Mesenchymal stem cell (in vitro differentiated cells and primary cell): ENCODE measurements around the gene MARF1.

ENCODE experiments used
- DNase-seq: peaks from one replicate; pipeline ENCODE4 v3.0.0-alpha.2; 2013
- H2AFZ ChIP-seq: one replicate; pipeline ENCODE4 v1.6.1; 2013; ENCODE audit warnings: low read depth, mild to moderate bottlenecking, control low read depth, inconsistent platforms, low read length, moderate library complexity
- H2AK5ac ChIP-seq: 2 replicates; pipeline ENCODE4 v1.6.1; 2013; ENCODE audit warnings: low read length, moderate library complexity, mild to moderate bottlenecking, inconsistent platforms; ENCODE audit not compliant: severe bottlenecking
- H2BK120ac ChIP-seq: one replicate; pipeline ENCODE4 v1.6.1; 2013; ENCODE audit warnings: low read depth, mild to moderate bottlenecking, inconsistent platforms, low read length, moderate library complexity
- H2BK12ac ChIP-seq, 2 experiments: one replicate each; pipeline ENCODE4 v1.6.1; 2013; ENCODE audit warnings: inconsistent platforms in 2 of 2, low read length in 2 of 2, mild to moderate bottlenecking in 2 of 2, moderate library complexity in 2 of 2, control low read depth in 1 of 2
- H2BK15ac ChIP-seq: one replicate; pipeline ENCODE4 v1.6.1; 2013; ENCODE audit warnings: mild to moderate bottlenecking, low read depth, inconsistent platforms; ENCODE audit not compliant: poor library complexity, severe bottlenecking
- H2BK5ac ChIP-seq: 2 replicates; pipeline ENCODE4 v1.6.1; 2013; ENCODE audit warnings: low read depth, mild to moderate bottlenecking, low read length, control low read depth, inconsistent platforms; ENCODE audit not compliant: poor library complexity, severe bottlenecking
- H3K14ac ChIP-seq, 2 experiments: one replicate each; pipeline ENCODE4 v1.6.1; 2013; ENCODE audit warnings: inconsistent platforms in 2 of 2, low read length in 2 of 2, control low read depth in 1 of 2, mild to moderate bottlenecking in 1 of 2, moderate library complexity in 1 of 2
- H3K18ac ChIP-seq, 2 experiments: one replicate each; pipeline ENCODE4 v1.6.1; 2013; ENCODE audit warnings: inconsistent platforms in 2 of 2, low read length in 2 of 2, control low read depth in 1 of 2, low read depth in 1 of 2, mild to moderate bottlenecking in 1 of 2
- H3K23ac ChIP-seq, 2 experiments: one replicate each; pipeline ENCODE4 v1.6.1; 2013; ENCODE audit warnings: inconsistent platforms in 2 of 2, low read length in 2 of 2, mild to moderate bottlenecking in 2 of 2, moderate library complexity in 2 of 2, control low read depth in 1 of 2
- H3K27ac ChIP-seq: 2 replicates; pipeline ENCODE4 v1.5.1; 2013; ENCODE audit warnings: mild to moderate bottlenecking, moderate library complexity, low read length, control low read depth, inconsistent platforms; ENCODE audit not compliant: poor library complexity, severe bottlenecking
- H3K27me3 ChIP-seq, 2 experiments: 2 replicates each; pipeline versions ENCODE4 v1.6.1 to v1.7.0; 2013; ENCODE audit warnings: low read length in 2 of 2, mild to moderate bottlenecking in 2 of 2, moderate library complexity in 2 of 2, control low read depth in 1 of 2, inconsistent platforms in 1 of 2; ENCODE audit not compliant: control insufficient read depth in 1 of 2, insufficient read depth in 1 of 2
- H3K36me3 ChIP-seq, 2 experiments: 2 replicates each; pipeline versions ENCODE4 v1.6.1 to v1.7.0; 2013; ENCODE audit warnings: low read length in 2 of 2, control low read depth in 1 of 2, inconsistent platforms in 1 of 2, low read depth in 1 of 2, mild to moderate bottlenecking in 1 of 2; ENCODE audit not compliant: insufficient read depth in 2 of 2, control insufficient read depth in 1 of 2
- H3K4ac ChIP-seq, 2 experiments: one replicate each; pipeline ENCODE4 v1.6.1; 2013; ENCODE audit warnings: inconsistent platforms in 2 of 2, low read length in 2 of 2, mild to moderate bottlenecking in 2 of 2, moderate library complexity in 2 of 2, control low read depth in 1 of 2, low read depth in 1 of 2
- H3K4me1 ChIP-seq: 2 replicates; pipeline ENCODE4 v1.6.1; 2013; ENCODE audit warnings: low read depth, low read length, control low read depth; ENCODE audit not compliant: control insufficient read depth, insufficient read depth
- H3K4me2 ChIP-seq: 2 replicates; pipeline ENCODE4 v1.6.1; 2013; ENCODE audit warnings: low read length, mild to moderate bottlenecking, inconsistent platforms; ENCODE audit not compliant: poor library complexity, severe bottlenecking
- H3K4me3 ChIP-seq, 2 experiments: 2 replicates each; pipeline versions ENCODE4 v1.5.1 to v1.7.0; 2013; ENCODE audit warnings: low read length in 2 of 2, mild to moderate bottlenecking in 2 of 2, control low read depth in 1 of 2, low read depth in 1 of 2; ENCODE audit not compliant: insufficient read depth in 1 of 2
- H3K79me1 ChIP-seq: replicated peaks from 2 replicates; pipeline ENCODE4 v1.6.1; 2013; ENCODE audit warnings: mild to moderate bottlenecking, control low read depth, low read length, inconsistent platforms; ENCODE audit not compliant: poor library complexity, severe bottlenecking
- H3K9ac ChIP-seq: 2 replicates; pipeline ENCODE4 v1.7.0; 2013; ENCODE audit warnings: mild to moderate bottlenecking, low read length, moderate library complexity
- H3K9me3 ChIP-seq: 2 replicates; pipeline ENCODE4 v1.7.0; 2013; ENCODE audit warnings: mild to moderate bottlenecking, low read length; ENCODE audit not compliant: control insufficient read depth
- H4K8ac ChIP-seq: one replicate; pipeline ENCODE4 v1.6.1; 2013; ENCODE audit warnings: inconsistent platforms, mild to moderate bottlenecking, low read length, moderate library complexity
- H4K91ac ChIP-seq: one replicate; pipeline ENCODE4 v1.6.1; 2013; ENCODE audit warnings: mild to moderate bottlenecking, low read length, inconsistent platforms
- WGBS: methylation state at CpG from one replicate; pipeline ENCODE4 v1.1.7; 2013; ENCODE audit warnings: mixed read lengths; 5-methylcytosine and 5-hydroxymethylcytosine counted together

Gene MARF1

DNA sequence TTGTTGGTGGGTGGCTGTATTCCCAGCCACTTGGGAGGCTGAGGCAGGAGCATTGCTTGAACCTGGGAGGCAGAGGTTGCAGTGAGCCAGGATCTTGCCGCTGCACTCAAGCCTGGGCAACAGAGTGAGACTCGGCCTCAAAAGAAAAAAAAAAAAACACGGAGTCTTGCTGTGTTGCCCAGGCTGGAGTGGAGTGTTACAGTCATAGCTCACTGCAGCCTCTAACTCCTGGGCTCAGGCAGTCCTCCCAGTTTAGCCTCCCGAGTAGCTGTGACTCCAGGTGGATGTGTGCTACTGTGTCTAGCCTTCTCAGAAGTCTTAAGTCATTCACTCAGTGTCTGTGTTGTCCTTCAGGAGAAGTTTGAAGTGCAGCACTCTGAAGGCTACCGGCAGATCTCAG, 34.5 kb upstream of the MARF1 start:
- no peak overlapping the region for H2AK5ac ChIP-seq
- peaks cover 30 to 31% of the 10 kb centered on the region in 2 experiments for H3K36me3 ChIP-seq
- H3K4me1 ChIP-seq: peaks cover 12% of the 10 kb centered on the region
- H3K14ac ChIP-seq: no peak overlapping the region
- no peak overlapping the region for H3K4ac ChIP-seq
- no peak overlapping the region for H4K8ac ChIP-seq
- no peaks in the 10 kb centered on the region for H3K9me3 ChIP-seq
- peaks cover 37% of the 10 kb centered on the region for H3K79me1 ChIP-seq
- no peak overlapping the region for H3K23ac ChIP-seq
- H2BK12ac ChIP-seq: no peak overlapping the region
- no peak overlapping the region for H3K9ac ChIP-seq
- H3K18ac ChIP-seq: no peak overlapping the region
- no peak overlapping the region for H3K4me2 ChIP-seq
- no peak for DNase-seq
- 99% methylated on average over 5 of the region's 5 CpGs for WGBS
- no peak overlapping the region for H4K91ac ChIP-seq
- H3K4me3 ChIP-seq: no peak overlapping the region
- H3K27ac ChIP-seq: no peak overlapping the region
- no peak overlapping the region for H2BK15ac ChIP-seq
- no peaks in the 10 kb centered on the region for H3K27me3 ChIP-seq
- H2BK5ac ChIP-seq: no peak overlapping the region
- H2AFZ ChIP-seq: no peak overlapping the region
- no peak overlapping the region for H2BK120ac ChIP-seq

DNA sequence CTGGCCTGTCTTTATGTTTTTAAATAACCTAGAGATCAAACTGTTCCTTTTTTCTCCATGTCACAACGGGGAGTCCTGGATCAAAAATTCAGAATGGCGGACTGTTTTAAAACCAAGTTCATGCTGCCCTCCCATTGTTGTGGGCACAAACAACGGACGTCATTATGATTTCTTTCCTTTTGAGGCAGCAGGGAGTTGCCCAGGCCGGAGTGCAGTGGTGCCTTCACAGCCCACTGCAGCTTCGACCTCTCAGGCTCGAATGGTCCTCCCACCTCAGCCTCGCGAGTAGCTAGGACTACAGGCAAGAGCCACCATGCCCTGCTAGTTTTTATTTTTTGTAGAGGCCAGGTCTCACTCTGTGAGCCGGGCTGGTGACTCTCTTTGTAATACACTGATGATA, 33.6 kb upstream of the MARF1 start:
- H4K8ac ChIP-seq: no peak overlapping the region
- no peak overlapping the region for H3K27ac ChIP-seq
- H3K4me3 ChIP-seq: no peak overlapping the region
- peaks cover 30 to 31% of the 10 kb centered on the region in 2 experiments for H3K36me3 ChIP-seq
- peak overlapping the region; percentile 64 for H4K91ac ChIP-seq
- H3K4ac ChIP-seq: no peak overlapping the region
- WGBS: 92% methylated on average over 10 of the region's 10 CpGs
- no peak overlapping the region for H2BK120ac ChIP-seq
- no peak overlapping the region for H3K9ac ChIP-seq
- no peak overlapping the region for H2BK5ac ChIP-seq
- H3K4me1 ChIP-seq: peaks cover 10% of the 10 kb centered on the region
- H3K23ac ChIP-seq: no peak overlapping the region
- peaks cover 37% of the 10 kb centered on the region for H3K79me1 ChIP-seq
- no peak overlapping the region for H3K14ac ChIP-seq
- no peaks in the 10 kb centered on the region for H3K27me3 ChIP-seq
- H2AFZ ChIP-seq: no peak overlapping the region
- no peak overlapping the region for H2BK15ac ChIP-seq
- no peak for DNase-seq
- H3K18ac ChIP-seq: no peak overlapping the region
- no peak overlapping the region for H2AK5ac ChIP-seq
- peak overlapping the region in 1 of 2 experiments; percentile 12 for H2BK12ac ChIP-seq
- H3K4me2 ChIP-seq: no peak overlapping the region
- no peaks in the 10 kb centered on the region for H3K9me3 ChIP-seq

GRCh38 chr16:15674571-15674970, 31.6 kb upstream of the MARF1 start:
- H3K18ac ChIP-seq: no peak overlapping the region
- H2BK120ac ChIP-seq: no peak overlapping the region
- H3K27ac ChIP-seq: no peak overlapping the region
- no peak overlapping the region for H2BK5ac ChIP-seq
- H3K79me1 ChIP-seq: peaks cover 44% of the 10 kb centered on the region
- DNase-seq: no peak
- no peak overlapping the region for H2BK15ac ChIP-seq
- no peak overlapping the region for H3K23ac ChIP-seq
- no peak overlapping the region for H3K9ac ChIP-seq
- no peak overlapping the region for H4K8ac ChIP-seq
- no peaks in the 10 kb centered on the region for H3K9me3 ChIP-seq
- H3K14ac ChIP-seq: no peak overlapping the region
- H2AK5ac ChIP-seq: no peak overlapping the region
- H3K36me3 ChIP-seq: peaks cover 35 to 42% of the 10 kb centered on the region in 2 experiments
- H3K4ac ChIP-seq: no peak overlapping the region
- H2AFZ ChIP-seq: no peak overlapping the region
- no peak overlapping the region for H4K91ac ChIP-seq
- no peak overlapping the region for H3K4me3 ChIP-seq
- no peaks in the 10 kb centered on the region for H3K27me3 ChIP-seq
- no peak overlapping the region for H2BK12ac ChIP-seq
- H3K4me1 ChIP-seq: peaks cover 7% of the 10 kb centered on the region
- H3K4me2 ChIP-seq: no peak overlapping the region
- 98% methylated on average over 7 of the region's 7 CpGs for WGBS

DNA sequence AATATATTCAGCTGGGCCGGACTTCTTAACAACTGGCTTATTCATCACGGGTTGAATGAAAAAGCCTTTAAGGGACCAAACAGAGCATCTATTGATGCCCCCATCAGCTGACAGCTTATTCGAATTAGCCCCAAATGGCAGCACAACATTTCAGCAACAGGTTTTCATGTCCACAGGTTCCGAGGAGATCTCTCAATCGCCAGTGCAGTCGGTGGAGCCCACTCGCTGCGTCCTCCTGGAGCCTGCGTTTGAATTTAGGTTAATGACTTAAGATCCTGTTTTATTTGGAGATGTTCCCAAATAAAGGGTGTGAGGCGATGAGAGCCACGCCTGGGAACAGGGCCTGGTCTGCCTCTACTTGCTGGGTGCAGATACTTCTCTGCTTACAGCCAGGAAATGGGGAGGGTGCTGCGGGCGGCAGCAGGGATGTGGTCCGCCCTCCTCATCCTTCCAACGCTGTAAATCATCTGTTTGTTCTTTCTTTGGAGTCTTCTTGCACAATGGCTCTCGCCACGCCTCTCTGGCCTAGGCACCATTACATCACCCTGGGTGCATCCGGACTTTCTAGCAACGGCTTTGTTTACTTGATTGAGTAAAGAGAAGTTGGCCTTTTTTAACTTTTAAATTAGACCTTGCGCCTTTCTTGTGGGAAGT, 29.7 kb upstream of the MARF1 start:
- Histone ChIP-seq H2BK120ac (no peak overlapping the region), H3K4me1 (peaks cover 7% of the 10 kb centered on the region), H3K36me3 (peaks cover 31 to 43% of the 10 kb centered on the region in 2 experiments), H4K91ac (no peak overlapping the region), H3K4ac (peak overlapping the region; percentile 3 to 76), H3K27me3 (no peaks in the 10 kb centered on the region), H3K9ac (peak overlapping the region; percentile 90), H3K18ac (peak overlapping the region; percentile 40 to 84), H4K8ac (peak overlapping the region; percentile 33), H3K9me3 (no peaks in the 10 kb centered on the region), H3K4me2 (no peak overlapping the region), H3K4me3 (peak overlapping the region in 1 of 2 experiments; percentile 44), H3K79me1 (peaks cover 40% of the 10 kb centered on the region), H2AFZ (no peak overlapping the region), H3K23ac (no peak overlapping the region), H2BK5ac (no peak overlapping the region), H2BK12ac (peak overlapping the region in 1 of 2 experiments; percentile 77), H3K14ac (no peak overlapping the region), H2AK5ac (no peak overlapping the region), H3K27ac (peak overlapping the region; percentile 22), H2BK15ac (no peak overlapping the region)
- peak; percentile 98 for DNase-seq
- 36% methylated on average over 20 of the region's 20 CpGs for WGBS
